Measurements from ENCODE around the gene ACTRT2. TPM values are rescaled to one million over a fixed set of nuclear protein-coding genes. Genes with fewer than 3 reads are reported as not detected.

Gene ACTRT2
- total and polyA plus RNA-seq, 10 of the 15 experiments (the other 5 are each of a cell fraction or from before 2014, with no cell fraction given), result not detected

- no peak for FAIRE-seq
- no peak for DNase-seq (ENCODE audit: low read depth, low spot score)
- BruUV-seq (replicated peaks), result no TSS peak
- RAD21 ChIA-PET (ENCODE audit: unreplicated experiment), result no interaction called here
- Histone ChIP-seq H4K20me1 (ENCODE audit: control insufficient read depth, insufficient read depth) (no peaks in the 10 kb centered on the region), H3K36me3 (ENCODE audit: control insufficient read depth in 2 of 2, insufficient read depth in 2 of 2, low read length in 1 of 2) (no peaks in the 10 kb centered on the region), H2AFZ (ENCODE audit: control insufficient read depth, low read depth, low read length) (no peak overlapping the region), H3K4me2 (ENCODE audit: control insufficient read depth, insufficient read depth) (no peak overlapping the region), H3K79me2 (ENCODE audit: control insufficient read depth, insufficient read depth, low read length) (no peaks in the 10 kb centered on the region), H3K9me3 (replicated peaks; ENCODE audit: control insufficient read depth, insufficient read depth, low read length) (no peaks in the 10 kb centered on the region), H3K9ac (ENCODE audit: control insufficient read depth, insufficient read depth, low read length) (no peak overlapping the region), H3K4me1 (ENCODE audit: control insufficient read depth, insufficient read depth, low read length) (no peaks in the 10 kb centered on the region), H3K4me3 (no peak overlapping the region), H3K27me3 (replicated peaks in 1 of 2; ENCODE audit: control insufficient read depth in 2 of 2, insufficient read depth in 2 of 2, low read length in 1 of 2) (no peaks in the 10 kb centered on the region), H3K27ac (ENCODE audit: control insufficient read depth, insufficient read depth) (no peak overlapping the region)
- no peak for TF ChIP-seq SKIL (IDR thresholded peaks at IDR 0.05; ENCODE audit: low read depth, poor library complexity, severe bottlenecking)
- TF ChIP-seq RB1 (IDR thresholded peaks at IDR 0.05; ENCODE audit: borderline replicate concordance), result no peak
- TF ChIP-seq STAT3 (IDR thresholded peaks at IDR 0.05; ENCODE audit: low read depth, low read length), result no peak
- TF ChIP-seq NR2F1 (conservative IDR thresholded peaks at IDR 0.05), result no peak
- ATAC-seq, result no peak
- SMC1A ChIA-PET (ENCODE audit: uncharacterized antibody, unreplicated experiment), result no interaction called here
- 35% methylated on average over 12 of the region's 12 CpGs for WGBS (ENCODE audit: insufficient coverage, insufficient replicate concordance, low lambda C conversion rate, missing lambda C conversion rate)
- CTCF ChIA-PET, result no interaction called here
- POLR2A ChIA-PET, result no interaction called here
- in situ Hi-C loops (cut with MboI) (no loop called here), intact Hi-C loops (cut with micrococcal nuclease; ENCODE audit: unreplicated experiment) (no loop called here)
Measured at GRCh38 chr1:3020263-3020909, 881 bp upstream of the ACTRT2 start.

GRCh38 chr1:3021801-3022401 lies 634 bp downstream of the ACTRT2 start:
- ATAC-seq, result no peak
- Histone ChIP-seq H3K9ac (ENCODE audit: control insufficient read depth, insufficient read depth, low read length) (no peak overlapping the region), H3K4me2 (ENCODE audit: control insufficient read depth, insufficient read depth) (no peak overlapping the region), H3K9me3 (replicated peaks; ENCODE audit: control insufficient read depth, insufficient read depth, low read length) (no peaks in the 10 kb centered on the region), H3K79me2 (ENCODE audit: control insufficient read depth, insufficient read depth, low read length) (no peaks in the 10 kb centered on the region), H3K27me3 (replicated peaks in 1 of 2; ENCODE audit: control insufficient read depth in 2 of 2, insufficient read depth in 2 of 2, low read length in 1 of 2) (no peaks in the 10 kb centered on the region), H3K36me3 (ENCODE audit: control insufficient read depth in 2 of 2, insufficient read depth in 2 of 2, low read length in 1 of 2) (no peaks in the 10 kb centered on the region), H2AFZ (ENCODE audit: control insufficient read depth, low read depth, low read length) (no peak overlapping the region), H3K4me1 (ENCODE audit: control insufficient read depth, insufficient read depth, low read length) (no peaks in the 10 kb centered on the region), H3K4me3 (no peak overlapping the region), H3K27ac (ENCODE audit: control insufficient read depth, insufficient read depth) (no peak overlapping the region), H4K20me1 (ENCODE audit: control insufficient read depth, insufficient read depth) (no peaks in the 10 kb centered on the region)
- in situ Hi-C loops (cut with MboI) (no loop called here), intact Hi-C loops (cut with micrococcal nuclease; ENCODE audit: unreplicated experiment) (no loop called here)
- no peak for FAIRE-seq
- SMC1A ChIA-PET (ENCODE audit: uncharacterized antibody, unreplicated experiment), result no interaction called here
- RAD21 ChIA-PET (ENCODE audit: unreplicated experiment), result no interaction called here
- POLR2A ChIA-PET, result no interaction called here
- DNase-seq (ENCODE audit: low read depth, low spot score), result no peak
- BruUV-seq (replicated peaks), result no TSS peak
- WGBS (ENCODE audit: insufficient coverage, insufficient replicate concordance, low lambda C conversion rate, missing lambda C conversion rate), result 49% methylated on average over 25 of the region's 28 CpGs
- CTCF ChIA-PET, result no interaction called here
- TF ChIP-seq TBL1XR1 (IDR thresholded peaks at IDR 0.05; ENCODE audit: low read depth, low read length) (no peak), MYC (IDR thresholded peaks at IDR 0.05; ENCODE audit: insufficient read depth, insufficient read length, insufficient replicate concordance, low read length, severe bottlenecking) (no peak), CBX5 (IDR thresholded peaks at IDR 0.05; ENCODE audit: low read depth) (no peak), MYB (IDR thresholded peaks at IDR 0.05; ENCODE audit: borderline replicate concordance, low read depth, low read length) (no peak), ELK1 (IDR thresholded peaks at IDR 0.05; ENCODE audit: low read depth, low read length) (no peak), CREB1 (IDR thresholded peaks at IDR 0.05; ENCODE audit: low read depth) (no peak), KAT2A (conservative IDR thresholded peaks at IDR 0.05; ENCODE audit: control insufficient read depth, low read depth, low read length) (no peak), PAX5 (IDR thresholded peaks at IDR 0.05; ENCODE audit: borderline replicate concordance, low read depth, low read length) (no peak), CBX3 (IDR thresholded peaks at IDR 0.05; ENCODE audit: borderline replicate concordance, low read depth) (no peak), HDGF (IDR thresholded peaks at IDR 0.05) (no peak), KLF5 (IDR thresholded peaks at IDR 0.05; ENCODE audit: partially characterized antibody) (no peak), SPI1 (IDR thresholded peaks at IDR 0.05; ENCODE audit: borderline replicate concordance, insufficient read depth, low read depth, low read length) (no peak)

Measured in GM12878 (cell line).